RWPE2 (cell line): Measurements from ENCODE around the gene ATP6V0B.

Experiments
- ATAC-seq: fragments of 200-7000 bp; cut with Tn5 transposase; 3 replicates; pipeline ENCODE4 v1.9.1; 2021; ENCODE audit warnings: low read depth
- DNase-seq: peaks from one replicate; pipeline ENCODE4 v3.0.0-alpha.2; 2020; ENCODE audit warnings: low spot score
- H3K27ac ChIP-seq: fragments of 450-650 bp; 2 replicates; pipeline ENCODE4 v1.5.1; 2017; ENCODE audit warnings: mild to moderate bottlenecking; ENCODE audit not compliant: poor library complexity, severe bottlenecking
- H3K27me3 ChIP-seq: fragments of 250-450 bp; sonication (Bioruptor Pico); 2 replicates; pipeline ENCODE4 v1.5.1; 2021; ENCODE audit warnings: mild to moderate bottlenecking, moderate library complexity; ENCODE audit not compliant: insufficient read depth, poor library complexity, severe bottlenecking
- H3K36me3 ChIP-seq: fragments of 250-450 bp; sonication (Bioruptor Pico); 2 replicates; pipeline ENCODE4 v1.5.1; 2020; ENCODE audit warnings: low read depth, mild to moderate bottlenecking, moderate library complexity
- H3K4me1 ChIP-seq: fragments of 250-450 bp; sonication (Bioruptor Pico); 2 replicates; pipeline ENCODE4 v1.5.1; 2021; ENCODE audit warnings: mild to moderate bottlenecking, moderate library complexity; ENCODE audit not compliant: insufficient read depth, poor library complexity, severe bottlenecking
- H3K4me3 ChIP-seq: fragments of 250-450 bp; sonication (Bioruptor Pico); 2 replicates; pipeline ENCODE4 v1.5.1; 2021; ENCODE audit warnings: mild to moderate bottlenecking, moderate library complexity; ENCODE audit not compliant: severe bottlenecking
- H3K9me3 ChIP-seq: fragments of 250-450 bp; sonication (Bioruptor Pico); 2 replicates; pipeline ENCODE4 v1.5.1; 2021; ENCODE audit warnings: mild to moderate bottlenecking, moderate library complexity; ENCODE audit not compliant: severe bottlenecking
- CTCF ChIP-seq: fragments of 450-650 bp; IDR thresholded peaks from one replicate; pipeline ENCODE4 v1.5.1; 2017; ENCODE audit warnings: mild to moderate bottlenecking, moderate library complexity; ENCODE audit not compliant: poor library complexity, severe bottlenecking

The ATP6V0B gene

GRCh38 chr1:43934986-43935324 is 39.8 kb upstream of the ATP6V0B start:
- Histone ChIP-seq H3K9me3 (no peaks in the 10 kb centered on the region), H3K4me1 (peaks cover 42% of the 10 kb centered on the region), H3K27me3 (no peaks in the 10 kb centered on the region), H3K27ac (peak overlapping the region; percentile 82), H3K36me3 (peaks cover 16% of the 10 kb centered on the region), H3K4me3 (peak overlapping the region; percentile 46)
- TF ChIP-seq CTCF = peak; percentile 59
- no peak for ATAC-seq
- no peak for DNase-seq

GRCh38 chr1:43935711-43936427 is 38.9 kb upstream of the ATP6V0B start:
- H3K9me3 ChIP-seq = no peaks in the 10 kb centered on the region
- H3K27ac ChIP-seq = peak overlapping the region; percentile 82
- no peaks in the 10 kb centered on the region for H3K27me3 ChIP-seq
- TF ChIP-seq CTCF = no peak
- peak; percentile 53 for ATAC-seq
- peaks cover 16% of the 10 kb centered on the region for H3K36me3 ChIP-seq
- peak overlapping the region; percentile 46 for H3K4me3 ChIP-seq
- peak; percentile 80 for DNase-seq
- peaks cover 33% of the 10 kb centered on the region for H3K4me1 ChIP-seq

GRCh38 chr1:43936431-43937151 is 38.2 kb upstream of the ATP6V0B start:
- H3K4me1 ChIP-seq = peaks cover 28% of the 10 kb centered on the region
- peak overlapping the region; percentile 46 for H3K4me3 ChIP-seq
- H3K27me3 ChIP-seq = no peaks in the 10 kb centered on the region
- H3K27ac ChIP-seq = peak overlapping the region; percentile 82
- TF ChIP-seq CTCF = peak; percentile 37
- no peak for DNase-seq
- H3K9me3 ChIP-seq = no peaks in the 10 kb centered on the region
- ATAC-seq = no peak
- peaks cover 16% of the 10 kb centered on the region for H3K36me3 ChIP-seq

DNA sequence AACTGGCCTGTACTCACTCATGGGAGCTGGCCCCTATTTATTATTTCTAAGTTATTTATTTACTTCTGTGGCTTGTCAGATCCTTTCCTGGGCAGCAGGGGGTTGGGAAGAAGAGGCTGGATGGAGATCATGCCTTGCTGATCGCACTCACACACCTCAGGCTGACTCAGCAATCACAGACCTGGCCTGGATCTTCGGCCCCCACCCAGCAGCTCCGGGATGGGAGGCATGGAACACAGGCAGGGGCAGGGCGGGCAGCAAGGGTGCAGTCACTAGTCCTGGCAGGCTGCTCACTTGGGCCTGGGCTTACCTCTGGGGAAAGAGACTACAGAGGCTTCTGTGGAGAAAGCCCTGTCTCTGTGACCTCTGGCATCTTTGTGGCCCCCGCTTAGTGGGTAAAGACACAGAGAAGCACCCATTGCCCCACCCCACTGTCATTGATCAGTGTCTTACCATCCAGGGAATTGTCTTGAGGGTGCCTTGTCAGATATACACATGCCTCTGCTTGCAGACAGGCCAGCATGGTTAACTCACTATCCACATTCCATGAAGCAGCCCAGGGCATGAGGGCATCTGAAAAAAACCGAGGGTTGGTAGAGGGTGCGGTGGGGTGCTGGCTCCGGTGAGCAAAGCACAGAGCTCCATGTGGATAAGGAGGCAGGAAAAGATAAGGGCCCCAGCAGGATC is 37.4 kb upstream of the ATP6V0B start:
- Histone ChIP-seq H3K4me1 (peaks cover 28% of the 10 kb centered on the region), H3K27ac (peak overlapping the region; percentile 82), H3K27me3 (no peaks in the 10 kb centered on the region), H3K9me3 (no peaks in the 10 kb centered on the region), H3K36me3 (peaks cover 16% of the 10 kb centered on the region), H3K4me3 (peak overlapping the region; percentile 46)
- no peak for TF ChIP-seq CTCF
- DNase-seq (peak; percentile 82), ATAC-seq (peak; percentile 17)
